Cardiac muscle cell (in vitro differentiated cells and primary cell): ENCODE results near the gene UTP20. TPM values are rescaled to one million over a fixed set of nuclear protein-coding genes. Genes with fewer than 3 reads are reported as not detected.
A peak's percentile ranks its signal among the peaks of the same experiment; 100 is the strongest.
"Not testable (repeated sequence)": the region's sequence is repeated elsewhere in the genome, so short reads cannot be mapped to it uniquely, and the experiment has no call there.

Experiments
- DNase-seq, 2 donors: peaks; one replicate each; pipeline versions ENCODE4 v3.0.0 to v3.0.0-alpha.2; 2010 to 2017; ENCODE audit warnings: low read depth in 1 of 2, low spot score in 1 of 2
- H3K27ac ChIP-seq: fragments of 200-600 bp; sonication (generic); 2 replicates; pipeline ENCODE4 v1.5.1; 2016
- H3K27me3 ChIP-seq: fragments of 200-600 bp; sonication (generic); 2 replicates; pipeline ENCODE4 v1.6.0; 2016; ENCODE audit warnings: control low read depth
- H3K36me3 ChIP-seq: fragments of 200-600 bp; sonication (generic); 2 replicates; pipeline ENCODE4 v1.5.1; 2016; ENCODE audit warnings: control low read depth
- H3K4me1 ChIP-seq: fragments of 200-600 bp; sonication (generic); 2 replicates; pipeline ENCODE4 v1.8.1; 2017; ENCODE audit warnings: low read depth, mild to moderate bottlenecking, mixed run types
- H3K4me3 ChIP-seq: fragments of 200-600 bp; sonication (generic); 2 replicates; pipeline ENCODE4 v1.5.1; 2016; ENCODE audit warnings: mild to moderate bottlenecking
- H3K9me3 ChIP-seq: fragments of 200-600 bp; sonication (generic); 2 replicates; pipeline ENCODE4 v1.5.1; 2017; ENCODE audit warnings: low read depth, mild to moderate bottlenecking, control low read depth
- polyA plus RNA-seq: library from polyadenylated mRNA; unstranded; fragments of >200 nt; fragmentation: Nextera tagmentation; extraction: Ambion mirVana; gene quantifications from 2 replicates; pipeline ENCODE4 v1.2.1, GENCODE V29; 2016
- total RNA-seq: library from RNA; depleted of rRNA; stranded (reverse); fragments of >200 nt; gene quantifications from 2 replicates; pipeline ENCODE4 v1.2.3, GENCODE V29; 2016
- TF ChIP-seq, protein P1 (sequence below): IDR thresholded peaks from 2 replicates; pipeline ENCODE4 v1.5.1; 2012; ENCODE audit warnings: low read depth, mild to moderate bottlenecking, low read length

Gene UTP20
- total and polyA plus RNA-seq, 2 experiments from 2014 or later, result 2.1 to 2.9 TPM

DNA sequence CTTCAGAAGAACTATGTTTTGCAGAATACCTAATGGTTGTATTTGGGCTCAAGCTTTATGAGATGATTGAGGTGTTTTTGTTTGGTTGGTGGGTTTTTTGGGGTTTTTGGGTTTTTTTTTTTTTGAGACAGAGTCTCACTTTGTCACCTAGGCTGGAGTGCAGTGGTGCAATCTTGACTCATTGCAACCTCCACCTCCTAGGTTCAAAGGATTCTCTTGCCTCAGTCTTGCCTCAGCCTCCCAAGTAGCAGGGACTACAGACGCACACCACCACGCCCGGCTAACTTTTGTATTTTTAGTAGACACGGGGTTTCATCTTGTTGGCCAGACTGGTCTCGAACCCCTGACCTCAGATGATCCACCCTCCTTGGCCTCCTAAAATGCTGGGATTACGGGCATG is 88.1 kb downstream of the UTP20 start:
- Histone ChIP-seq H3K9me3 (no peaks in the 10 kb centered on the region), H3K27me3 (no peaks in the 10 kb centered on the region), H3K27ac (no peak overlapping the region), H3K4me1 (no peaks in the 10 kb centered on the region), H3K36me3 (peaks cover 12% of the 10 kb centered on the region), H3K4me3 (no peak overlapping the region)
- DNase-seq, result no peak
- TF ChIP-seq, protein P1, sequence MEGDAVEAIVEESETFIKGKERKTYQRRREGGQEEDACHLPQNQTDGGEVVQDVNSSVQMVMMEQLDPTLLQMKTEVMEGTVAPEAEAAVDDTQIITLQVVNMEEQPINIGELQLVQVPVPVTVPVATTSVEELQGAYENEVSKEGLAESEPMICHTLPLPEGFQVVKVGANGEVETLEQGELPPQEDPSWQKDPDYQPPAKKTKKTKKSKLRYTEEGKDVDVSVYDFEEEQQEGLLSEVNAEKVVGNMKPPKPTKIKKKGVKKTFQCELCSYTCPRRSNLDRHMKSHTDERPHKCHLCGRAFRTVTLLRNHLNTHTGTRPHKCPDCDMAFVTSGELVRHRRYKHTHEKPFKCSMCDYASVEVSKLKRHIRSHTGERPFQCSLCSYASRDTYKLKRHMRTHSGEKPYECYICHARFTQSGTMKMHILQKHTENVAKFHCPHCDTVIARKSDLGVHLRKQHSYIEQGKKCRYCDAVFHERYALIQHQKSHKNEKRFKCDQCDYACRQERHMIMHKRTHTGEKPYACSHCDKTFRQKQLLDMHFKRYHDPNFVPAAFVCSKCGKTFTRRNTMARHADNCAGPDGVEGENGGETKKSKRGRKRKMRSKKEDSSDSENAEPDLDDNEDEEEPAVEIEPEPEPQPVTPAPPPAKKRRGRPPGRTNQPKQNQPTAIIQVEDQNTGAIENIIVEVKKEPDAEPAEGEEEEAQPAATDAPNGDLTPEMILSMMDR, result no peak

GRCh38 chr12:101372431-101372830 is 92.5 kb downstream of the UTP20 start:
- no peaks in the 10 kb centered on the region for H3K27me3 ChIP-seq
- TF ChIP-seq, protein P1, result no peak
- H3K4me3 ChIP-seq, result no peak overlapping the region
- DNase-seq, result no peak
- H3K36me3 ChIP-seq, result peaks cover 7% of the 10 kb centered on the region
- H3K4me1 ChIP-seq, result no peaks in the 10 kb centered on the region
- H3K27ac ChIP-seq, result no peak overlapping the region
- no peaks in the 10 kb centered on the region for H3K9me3 ChIP-seq

DNA sequence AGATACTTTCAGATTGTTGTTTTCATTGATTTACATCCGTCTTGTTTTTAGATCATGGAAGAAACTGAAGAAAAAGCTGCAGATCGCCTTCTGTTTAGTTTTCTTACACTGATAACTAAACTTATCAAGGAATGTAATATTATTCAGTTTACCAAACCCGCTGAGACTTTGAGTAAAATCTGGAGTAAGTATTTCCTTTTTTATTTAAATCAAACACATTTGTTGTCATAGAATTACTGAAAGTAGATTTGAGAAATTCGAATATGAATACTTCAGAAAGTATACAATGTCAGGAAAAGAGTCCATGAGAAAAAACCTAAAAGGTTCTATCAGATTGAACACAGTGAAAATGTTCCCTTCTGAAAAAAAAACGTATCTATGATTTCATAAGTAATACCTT is 95.7 kb downstream of the UTP20 start:
- no peak for DNase-seq
- TF ChIP-seq, protein P1, result no peak
- Histone ChIP-seq H3K27me3 (no peaks in the 10 kb centered on the region), H3K27ac (no peak overlapping the region), H3K36me3 (peaks cover 3% of the 10 kb centered on the region), H3K9me3 (no peaks in the 10 kb centered on the region), H3K4me3 (no peak overlapping the region), H3K4me1 (no peaks in the 10 kb centered on the region)

- DNase-seq, result no peak
- H3K9me3 ChIP-seq, result no peaks in the 10 kb centered on the region
- H3K27me3 ChIP-seq, result no peaks in the 10 kb centered on the region
- H3K4me3 ChIP-seq, result no peak overlapping the region
- TF ChIP-seq, protein P1, result no peak
- peaks cover 12% of the 10 kb centered on the region for H3K36me3 ChIP-seq
- no peaks in the 10 kb centered on the region for H3K4me1 ChIP-seq
- H3K27ac ChIP-seq, result no peak overlapping the region
Measured at GRCh38 chr12:101379149-101379548, 99.2 kb downstream of the UTP20 start.

DNA sequence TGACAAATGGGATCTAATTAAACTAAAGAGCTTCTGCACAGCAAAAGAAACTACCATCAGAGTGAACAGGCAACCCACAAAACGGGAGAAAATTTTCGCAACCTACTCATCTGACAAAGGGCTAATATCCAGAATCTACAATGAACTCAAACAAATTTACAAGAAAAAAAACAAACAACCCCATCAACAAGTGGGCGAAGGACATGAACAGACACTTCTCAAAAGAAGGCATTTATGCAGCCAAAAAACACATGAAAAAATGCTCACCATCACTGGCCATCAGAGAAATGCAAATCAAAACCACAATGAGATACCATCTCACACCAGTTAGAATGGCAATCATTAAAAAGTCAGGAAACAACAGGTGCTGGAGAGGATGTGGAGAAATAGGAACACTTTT is 111.3 kb downstream of the UTP20 start:
- H3K4me1 ChIP-seq, DNase-seq, H3K27me3 ChIP-seq, H3K4me3 ChIP-seq, H3K27ac ChIP-seq, H3K9me3 ChIP-seq: not testable (repeated sequence)
- H3K36me3 ChIP-seq, result peaks cover 36% of the 10 kb centered on the region

DNA sequence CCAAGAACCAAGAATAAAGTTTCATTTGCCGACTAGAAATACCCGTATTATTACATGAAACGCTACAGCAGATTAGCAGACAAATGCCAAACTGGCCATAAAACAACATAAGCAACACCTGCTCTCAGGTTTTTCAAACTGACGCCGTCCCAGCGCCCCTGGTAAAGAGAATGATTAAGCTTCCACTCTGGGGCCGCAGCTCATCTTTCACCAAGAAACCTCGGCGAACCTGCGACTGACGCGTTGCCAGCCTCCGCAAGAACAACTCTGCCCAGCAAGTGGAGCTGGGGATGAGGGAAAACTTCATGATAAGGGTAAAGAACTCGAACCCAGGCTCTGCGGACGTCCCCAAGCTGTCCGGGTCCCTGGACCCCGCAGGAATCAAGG is 127.1 kb downstream of the UTP20 start:
- Histone ChIP-seq H3K4me3 (peak overlapping the region; percentile 77), H3K9me3 (no peaks in the 10 kb centered on the region), H3K27ac (peak overlapping the region; percentile 93), H3K4me1 (peaks cover 7% of the 10 kb centered on the region), H3K27me3 (peaks cover 2% of the 10 kb centered on the region), H3K36me3 (no peaks in the 10 kb centered on the region)
- peak in 1 of 2 donors; percentile 59 for DNase-seq
- TF ChIP-seq, protein P1, result no peak
